MM.1S (cell line): Measurements from ENCODE around the gene RUNX2.

Source experiments
- EZH2 ChIP-seq: fragments of 300-600 bp; sonication (generic); optimal IDR thresholded peaks from 2 replicates; pipeline ENCODE3; 2017; ENCODE audit warnings: low read depth, mild to moderate bottlenecking, antibody characterized with exemption, low read length, mixed read lengths
- TF ChIP-seq, protein P1 (sequence below): fragments of 300-600 bp; sonication (generic); IDR thresholded peaks from 2 replicates; pipeline ENCODE4 v1.5.1; 2016; ENCODE audit warnings: antibody characterized with exemption, low read length, mixed read lengths

GRCh38 chr6:45699663-45700062 lies 371.5 kb downstream of the RUNX2 start:
- TF ChIP-seq, protein P1, sequence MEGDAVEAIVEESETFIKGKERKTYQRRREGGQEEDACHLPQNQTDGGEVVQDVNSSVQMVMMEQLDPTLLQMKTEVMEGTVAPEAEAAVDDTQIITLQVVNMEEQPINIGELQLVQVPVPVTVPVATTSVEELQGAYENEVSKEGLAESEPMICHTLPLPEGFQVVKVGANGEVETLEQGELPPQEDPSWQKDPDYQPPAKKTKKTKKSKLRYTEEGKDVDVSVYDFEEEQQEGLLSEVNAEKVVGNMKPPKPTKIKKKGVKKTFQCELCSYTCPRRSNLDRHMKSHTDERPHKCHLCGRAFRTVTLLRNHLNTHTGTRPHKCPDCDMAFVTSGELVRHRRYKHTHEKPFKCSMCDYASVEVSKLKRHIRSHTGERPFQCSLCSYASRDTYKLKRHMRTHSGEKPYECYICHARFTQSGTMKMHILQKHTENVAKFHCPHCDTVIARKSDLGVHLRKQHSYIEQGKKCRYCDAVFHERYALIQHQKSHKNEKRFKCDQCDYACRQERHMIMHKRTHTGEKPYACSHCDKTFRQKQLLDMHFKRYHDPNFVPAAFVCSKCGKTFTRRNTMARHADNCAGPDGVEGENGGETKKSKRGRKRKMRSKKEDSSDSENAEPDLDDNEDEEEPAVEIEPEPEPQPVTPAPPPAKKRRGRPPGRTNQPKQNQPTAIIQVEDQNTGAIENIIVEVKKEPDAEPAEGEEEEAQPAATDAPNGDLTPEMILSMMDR = no peak
- TF ChIP-seq EZH2 = no peak
